PC-9 (cell line): ENCODE data around the gene NRG2. TPM values are rescaled to one million over a fixed set of nuclear protein-coding genes. Genes with fewer than 3 reads are reported as not detected.

Experiments
- BruUV-seq: library from RNA; stranded (reverse); fragments of 400-500 nt; replicated peaks from 2 replicates; lab custom pipeline; 2021; lab: Mats Ljungman, UMichigan
- CTCF ChIA-PET: fragments of 300-600 bp; sonication (Branson Sonifier 250); formaldehyde crosslinking; loops from one replicate; lab custom pipeline; 2022; ENCODE audit warnings: antibody characterized with exemption; lab: Charles Lee
- POLR2A ChIA-PET: fragments of 300-600 bp; sonication (Branson Sonifier 250); formaldehyde crosslinking; loops from one replicate; lab custom pipeline; 2022; ENCODE audit warnings: antibody characterized with exemption; ENCODE audit not compliant: unreplicated experiment; lab: Charles Lee
- DNase-seq, 2 experiments: peaks; one replicate each; pipeline versions ENCODE4 v3.0.0 to v3.0.0-alpha.2; 2015 to 2022; ENCODE audit warnings: mixed read lengths in 1 of 2
- H2AFZ ChIP-seq: fragments of 200-600 bp; sonication (generic); 2 replicates; pipeline ENCODE4 v1.8.1; 2017; ENCODE audit warnings: antibody characterized with exemption
- H3F3A ChIP-seq: fragments of 200-600 bp; sonication (generic); 2 replicates; pipeline ENCODE4 v1.8.1; 2017; ENCODE audit warnings: antibody characterized with exemption, mild to moderate bottlenecking, low read depth; ENCODE audit not compliant: insufficient read depth
- H3K27ac ChIP-seq: fragments of 200-600 bp; sonication (generic); 2 replicates; pipeline ENCODE4 v1.6.1; 2016; ENCODE audit warnings: mixed run types
- H3K27me3 ChIP-seq: fragments of 200-600 bp; sonication (generic); 2 replicates; pipeline ENCODE4 v1.6.1; 2016; ENCODE audit warnings: low read depth, mixed run types; ENCODE audit not compliant: insufficient read depth
- H3K36me3 ChIP-seq: fragments of 200-600 bp; sonication (generic); 2 replicates; pipeline ENCODE4 v1.6.1; 2016; ENCODE audit warnings: low read depth, mixed run types
- H3K4me1 ChIP-seq: fragments of 200-600 bp; sonication (generic); replicated peaks from 2 replicates; pipeline ENCODE4 v1.6.1; 2016; ENCODE audit warnings: mixed run types; ENCODE audit not compliant: insufficient read depth
- H3K4me2 ChIP-seq: fragments of 200-600 bp; sonication (generic); 2 replicates; pipeline ENCODE4 v1.6.1; 2017; ENCODE audit warnings: mixed run types
- H3K4me3 ChIP-seq: fragments of 200-600 bp; sonication (generic); 2 replicates; pipeline ENCODE4 v1.6.1; 2016; ENCODE audit warnings: mixed run types
- H3K79me2 ChIP-seq: fragments of 200-600 bp; sonication (generic); 2 replicates; pipeline ENCODE4 v1.6.1; 2017; ENCODE audit warnings: low read depth, mixed run types
- H3K9me2 ChIP-seq: fragments of 200-600 bp; sonication (generic); 2 replicates; pipeline ENCODE4 v1.8.1; 2017; ENCODE audit warnings: mild to moderate bottlenecking; ENCODE audit not compliant: insufficient read depth
- H3K9me3 ChIP-seq: fragments of 200-600 bp; sonication (generic); 2 replicates; pipeline ENCODE4 v1.8.1; 2016; ENCODE audit warnings: low read depth; ENCODE audit not compliant: insufficient read depth
- H4K20me1 ChIP-seq: fragments of 200-600 bp; sonication (generic); 2 replicates; pipeline ENCODE4 v1.8.1; 2017; ENCODE audit not compliant: insufficient read depth
- CTCF ChIP-seq: fragments of 200-600 bp; sonication (generic); conservative IDR thresholded peaks from 2 replicates; pipeline ENCODE4 v1.6.1; 2017; ENCODE audit warnings: mixed run types, antibody characterized with exemption, mild to moderate bottlenecking, moderate library complexity
- EZH2 ChIP-seq: fragments of 200-600 bp; sonication (generic); IDR thresholded peaks from 2 replicates; pipeline ENCODE4 v1.8.0; 2017; ENCODE audit warnings: antibody characterized with exemption, low read depth
- intact Hi-C: fragments of 100-400 bp; cut with micrococcal nuclease; formaldehyde crosslinking; loops from one replicate; pipeline ENCODE4 v1.10.0; 2022; ENCODE audit not compliant: unreplicated experiment
- total RNA-seq: library from RNA; stranded (reverse); gene quantifications from 2 replicates; pipeline ENCODE4 v1.2.3, GENCODE V29; 2021

The NRG2 gene
- total RNA-seq, 1 experiment from 2014 or later = not detected

DNA sequence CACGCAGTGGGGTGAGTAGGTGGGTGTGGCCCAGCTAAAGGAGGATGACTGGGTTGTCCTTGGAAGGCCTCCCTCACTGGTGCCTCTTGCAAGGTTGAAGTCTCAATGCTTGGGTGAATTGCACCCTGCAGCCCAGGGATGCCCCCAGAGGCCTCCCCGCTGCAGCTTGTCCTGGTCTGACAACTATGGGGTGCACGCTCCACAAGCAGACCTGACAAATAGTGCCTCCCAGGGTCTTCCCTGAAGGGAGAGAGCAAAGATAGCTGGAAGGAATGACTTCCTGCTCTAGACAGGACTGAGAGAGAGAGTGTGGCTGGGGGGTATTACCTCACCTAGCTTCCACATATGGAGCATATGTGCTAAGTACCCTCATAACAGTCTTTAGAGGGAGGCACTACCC is 245.8 kb downstream of the NRG2 start:
- ChIA-PET POLR2A (no interaction called here), CTCF (interaction anchor here (0.6 kb wide), 1 partner anchor 88 kb away, joined by 6 read pairs; no protein-coding TSS in a partner anchor)
- Histone ChIP-seq H3K9me2 (no peaks in the 10 kb centered on the region), H3K27me3 (peaks cover 91% of the 10 kb centered on the region), H2AFZ (no peak overlapping the region), H3F3A (no peaks in the 10 kb centered on the region), H4K20me1 (no peaks in the 10 kb centered on the region), H3K36me3 (no peaks in the 10 kb centered on the region), H3K79me2 (no peaks in the 10 kb centered on the region), H3K4me1 (no peaks in the 10 kb centered on the region), H3K27ac (no peak overlapping the region), H3K4me3 (no peak overlapping the region), H3K4me2 (no peak overlapping the region), H3K9me3 (no peaks in the 10 kb centered on the region)
- intact Hi-C loops = no loop called here
- TF ChIP-seq EZH2 (no peak), CTCF (no peak)
- BruUV-seq = no TSS peak
- DNase-seq = no peak

Other genes with a start within 250 kb of the NRG2 start
- 0.07 and 0.08 TPM in 2 replicates for gene PSD2, start 247.5 kb downstream of the NRG2 start, total RNA-seq
- 13.6 and 17.9 TPM in 2 replicates for gene PURA, start 70.8 kb upstream of the NRG2 start, total RNA-seq
- 6.2 and 7.5 TPM in 2 replicates for gene IGIP, start 82.6 kb upstream of the NRG2 start, total RNA-seq
- gene CYSTM1, start 131.9 kb upstream of the NRG2 start, total RNA-seq = 27.2 and 29.8 TPM in 2 replicates